Panc1 (cell line): ENCODE results near the gene NLRP6.

Source experiments
- POLR2AphosphoS5 ChIP-seq: IDR thresholded peaks from 2 replicates; pipeline ENCODE4 v1.6.1; 2012; ENCODE audit warnings: mild to moderate bottlenecking, low read depth, low read length, moderate library complexity
- SIN3A ChIP-seq: IDR thresholded peaks from 2 replicates; pipeline ENCODE4 v1.6.1; 2012; ENCODE audit warnings: low read depth, mild to moderate bottlenecking, low read length, moderate library complexity, borderline replicate concordance; ENCODE audit not compliant: insufficient read depth
- TCF7L2 ChIP-seq: IDR thresholded peaks from 2 replicates; pipeline ENCODE4 v1.6.1; 2011; ENCODE audit warnings: mild to moderate bottlenecking, low read depth, low read length, inconsistent platforms
- TF ChIP-seq, protein P1 (sequence below): fragments of 450-650 bp; IDR thresholded peaks from 2 replicates; pipeline ENCODE4 v1.5.1; 2017; ENCODE audit warnings: mild to moderate bottlenecking
- TF ChIP-seq, protein P2 (sequence below), 2 experiments: IDR thresholded peaks; 2 replicates each; pipeline ENCODE4 v1.6.1; 2011 to 2012; ENCODE audit warnings: low read depth in 2 of 2, control low read depth in 1 of 2, low read length in 1 of 2, mild to moderate bottlenecking in 1 of 2, moderate library complexity in 1 of 2; ENCODE audit not compliant: insufficient read depth in 1 of 2

DNA sequence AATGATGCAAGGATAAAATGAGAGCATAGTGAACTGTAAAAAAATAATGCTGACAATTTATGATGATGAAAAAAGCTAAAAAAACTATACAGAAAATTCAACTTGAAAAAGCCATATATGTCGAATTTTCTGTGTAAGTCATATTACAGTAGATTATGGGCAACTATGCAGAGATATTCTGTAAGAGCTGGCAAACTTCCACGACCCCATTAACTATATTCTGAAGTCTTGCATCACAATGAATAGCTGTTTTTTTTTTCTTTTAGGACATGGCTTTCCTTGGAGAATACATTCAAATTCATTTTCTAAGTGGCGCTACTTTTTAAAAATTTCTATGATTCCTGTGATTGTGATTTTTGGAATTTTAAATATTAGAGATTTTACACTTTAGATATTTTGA is 23.0 kb upstream of the NLRP6 start:
- TF ChIP-seq TCF7L2 (no peak), POLR2AphosphoS5 (no peak), SIN3A (no peak)
- TF ChIP-seq, protein P1, sequence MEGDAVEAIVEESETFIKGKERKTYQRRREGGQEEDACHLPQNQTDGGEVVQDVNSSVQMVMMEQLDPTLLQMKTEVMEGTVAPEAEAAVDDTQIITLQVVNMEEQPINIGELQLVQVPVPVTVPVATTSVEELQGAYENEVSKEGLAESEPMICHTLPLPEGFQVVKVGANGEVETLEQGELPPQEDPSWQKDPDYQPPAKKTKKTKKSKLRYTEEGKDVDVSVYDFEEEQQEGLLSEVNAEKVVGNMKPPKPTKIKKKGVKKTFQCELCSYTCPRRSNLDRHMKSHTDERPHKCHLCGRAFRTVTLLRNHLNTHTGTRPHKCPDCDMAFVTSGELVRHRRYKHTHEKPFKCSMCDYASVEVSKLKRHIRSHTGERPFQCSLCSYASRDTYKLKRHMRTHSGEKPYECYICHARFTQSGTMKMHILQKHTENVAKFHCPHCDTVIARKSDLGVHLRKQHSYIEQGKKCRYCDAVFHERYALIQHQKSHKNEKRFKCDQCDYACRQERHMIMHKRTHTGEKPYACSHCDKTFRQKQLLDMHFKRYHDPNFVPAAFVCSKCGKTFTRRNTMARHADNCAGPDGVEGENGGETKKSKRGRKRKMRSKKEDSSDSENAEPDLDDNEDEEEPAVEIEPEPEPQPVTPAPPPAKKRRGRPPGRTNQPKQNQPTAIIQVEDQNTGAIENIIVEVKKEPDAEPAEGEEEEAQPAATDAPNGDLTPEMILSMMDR = no peak
- TF ChIP-seq, protein P2, sequence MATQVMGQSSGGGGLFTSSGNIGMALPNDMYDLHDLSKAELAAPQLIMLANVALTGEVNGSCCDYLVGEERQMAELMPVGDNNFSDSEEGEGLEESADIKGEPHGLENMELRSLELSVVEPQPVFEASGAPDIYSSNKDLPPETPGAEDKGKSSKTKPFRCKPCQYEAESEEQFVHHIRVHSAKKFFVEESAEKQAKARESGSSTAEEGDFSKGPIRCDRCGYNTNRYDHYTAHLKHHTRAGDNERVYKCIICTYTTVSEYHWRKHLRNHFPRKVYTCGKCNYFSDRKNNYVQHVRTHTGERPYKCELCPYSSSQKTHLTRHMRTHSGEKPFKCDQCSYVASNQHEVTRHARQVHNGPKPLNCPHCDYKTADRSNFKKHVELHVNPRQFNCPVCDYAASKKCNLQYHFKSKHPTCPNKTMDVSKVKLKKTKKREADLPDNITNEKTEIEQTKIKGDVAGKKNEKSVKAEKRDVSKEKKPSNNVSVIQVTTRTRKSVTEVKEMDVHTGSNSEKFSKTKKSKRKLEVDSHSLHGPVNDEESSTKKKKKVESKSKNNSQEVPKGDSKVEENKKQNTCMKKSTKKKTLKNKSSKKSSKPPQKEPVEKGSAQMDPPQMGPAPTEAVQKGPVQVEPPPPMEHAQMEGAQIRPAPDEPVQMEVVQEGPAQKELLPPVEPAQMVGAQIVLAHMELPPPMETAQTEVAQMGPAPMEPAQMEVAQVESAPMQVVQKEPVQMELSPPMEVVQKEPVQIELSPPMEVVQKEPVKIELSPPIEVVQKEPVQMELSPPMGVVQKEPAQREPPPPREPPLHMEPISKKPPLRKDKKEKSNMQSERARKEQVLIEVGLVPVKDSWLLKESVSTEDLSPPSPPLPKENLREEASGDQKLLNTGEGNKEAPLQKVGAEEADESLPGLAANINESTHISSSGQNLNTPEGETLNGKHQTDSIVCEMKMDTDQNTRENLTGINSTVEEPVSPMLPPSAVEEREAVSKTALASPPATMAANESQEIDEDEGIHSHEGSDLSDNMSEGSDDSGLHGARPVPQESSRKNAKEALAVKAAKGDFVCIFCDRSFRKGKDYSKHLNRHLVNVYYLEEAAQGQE (IDR thresholded peaks at IDR 0.05; ENCODE audit: insufficient read depth in 1 of 2, low read depth in 2 of 2, low read length in 1 of 2) = no peak
